Pancreas (tissue), 10 donors: ENCODE data around the gene MAG. TPM values are rescaled to one million over a fixed set of nuclear protein-coding genes. Genes with fewer than 3 reads are reported as not detected.

Source experiments
- ATAC-seq, 4 donors: fragments of 200-7000 bp; cut with Tn5 transposase; one replicate each; pipeline versions ENCODE4 v1.8.0 to v1.9.1; 2020; ENCODE audit warnings: mild to moderate bottlenecking in 4 of 4, moderate library complexity in 4 of 4
- DNase-seq, 6 donors: peaks; one replicate each; pipeline ENCODE4 v3.0.0-alpha.2; 2020
- FAIRE-seq: peaks from 2 replicates; lab custom pipeline; 2012; peaks lifted over from hg19 to GRCh38; lab: Jason Lieb, UNC
- H3K27ac ChIP-seq, 4 donors: fragments of 200-600 bp; sonication (generic); 1 replicate in 3 of 4; 2 replicates in 1 of 4; pipeline versions ENCODE4 v1.5.0 to v1.8.0; 2020
- H3K27me3 ChIP-seq, 4 donors: fragments of 200-600 bp; one replicate each; pipeline ENCODE4 v1.8.0; 2021
- H3K36me3 ChIP-seq, 3 donors: fragments of 200-600 bp; sonication (generic) in 1 of 3; one replicate each; pipeline versions ENCODE4 v1.5.0 to v1.8.0; 2020 to 2021
- H3K4me1 ChIP-seq, 3 donors: fragments of 200-600 bp; one replicate each; pipeline ENCODE4 v1.8.0; 2021
- H3K4me3 ChIP-seq, 4 donors: fragments of 200-600 bp; sonication (generic) in 2 of 4; one replicate each; pipeline versions ENCODE4 v1.5.0 to v1.8.0; 2020 to 2021
- H3K9me3 ChIP-seq, 4 donors: fragments of 200-600 bp; one replicate each; pipeline ENCODE4 v1.8.0; 2021
- CTCF ChIP-seq, 4 donors: fragments of 200-600 bp; sonication (generic) in 3 of 4; IDR thresholded peaks; one replicate each; pipeline versions ENCODE4 v1.5.0 to v1.8.0; 2021; ENCODE audit warnings: antibody characterized with exemption in 4 of 4
- WGBS, 2 donors: extraction: QIAGEN DNeasy Blood & Tissue Kit; methylation state at CpG; one replicate each; pipeline ENCODE4 v1.1.7; 2013; 5-methylcytosine and 5-hydroxymethylcytosine counted together
- intact Hi-C, 3 donors: fragments of 100-400 bp; cut with DNase I; formaldehyde crosslinking; loops; one replicate each; pipeline versions ENCODE4 v1.11.1 to v1.14.2; 2022
- polyA plus RNA-seq, 2 donors: library from polyadenylated mRNA; stranded (reverse); fragments of 200-250 nt; gene quantifications; one replicate each; pipeline ENCODE4 v1.2.3, GENCODE V29; 2013
- total RNA-seq, 6 donors: library from RNA; stranded (reverse); fragmentation: NEBNext Ultra II Directional in 4 of 6; extraction: Animal tissue kit (Norgen Biotek cat#: 25700) in 4 of 6; gene quantifications; one replicate each; pipeline versions ENCODE4 v1.2.1 to v1.2.4, GENCODE V29; 2021 to 2023
- donor health status: healthy with polysubstance abuse.
- donor health status: DM: no; HTN: no; CAD: no; lungs with moderate emphysema.
- donor health status: DM: no; HTN: no; CAD: no.
- donor health status: control.
- donor health status: control.
- donor health status: Bipolar disorder and iron deficiency.
- donor health status: DM: yes; HTN: yes; CAD: no.
- donor health status: DM: no; HTN: no; CAD: no.
- donor health status: DM: no; HTN: no; CAD: no.
- donor health status: DM: yes; HTN: yes; CAD: no.

Gene MAG
- total and polyA plus RNA-seq, 8 donors = 0.17 to 0.47 TPM; not detected in 6

DNA sequence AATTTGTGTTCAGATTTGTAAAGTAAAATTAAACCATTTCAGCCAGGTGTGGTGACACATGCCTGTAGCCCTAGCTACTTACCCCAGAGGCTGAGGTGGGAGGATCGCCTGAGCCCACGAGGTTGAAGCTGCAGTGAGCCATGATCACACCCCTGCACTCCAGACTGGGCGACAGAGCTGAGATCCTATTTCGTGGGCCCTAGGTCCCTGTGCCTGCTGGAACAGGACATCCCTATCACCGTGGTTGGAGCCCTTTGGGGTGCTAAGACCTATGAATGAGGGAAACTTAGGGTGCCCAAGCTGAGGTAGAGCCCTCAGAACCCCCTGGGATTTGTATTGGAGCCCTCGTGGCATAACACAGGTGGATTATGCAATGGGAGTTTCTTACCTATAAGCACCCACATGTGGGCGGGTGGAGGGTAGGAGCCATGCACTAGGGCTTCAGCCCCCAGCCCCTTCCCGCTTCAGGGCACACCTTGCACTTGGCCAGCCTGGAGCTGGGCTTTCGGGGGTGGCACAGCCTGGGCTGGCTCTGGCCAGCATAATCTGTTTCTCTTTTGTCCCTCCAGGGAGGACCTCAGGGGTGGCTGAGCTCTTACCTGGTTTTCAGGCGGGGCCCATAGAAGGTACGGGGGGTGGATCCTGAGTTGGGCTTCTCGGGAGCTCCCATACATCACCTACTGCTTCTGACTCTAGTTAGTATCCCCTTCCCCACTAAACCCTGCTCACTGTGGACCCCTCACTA is 30.4 kb upstream of the MAG start:
- Histone ChIP-seq H3K9me3 (no peaks in the 10 kb centered on the region), H3K27me3 (no peaks in the 10 kb centered on the region), H3K36me3 (peaks cover 0 to 10% (median 0%) of the 10 kb centered on the region in 3 donors), H3K4me3 (no peak overlapping the region), H3K4me1 (peaks cover 6 to 10% (median 8%) of the 10 kb centered on the region in 3 donors), H3K27ac (no peak overlapping the region)
- FAIRE-seq (no peak), DNase-seq (peak in 5 of 6 donors; percentile 12 to 43 (median 25)), ATAC-seq (no peak)
- TF ChIP-seq CTCF (IDR thresholded peaks at IDR 0.05) = no peak
- intact Hi-C loops = no loop called here
- 79 to 86% methylated on average over 12 of the region's 12 CpGs for WGBS, 2 donors

GRCh38 chr19:35262101-35262761 is 29.7 kb upstream of the MAG start:
- intact Hi-C loops = no loop called here
- H3K36me3 ChIP-seq = peaks cover 0 to 10% (median 0%) of the 10 kb centered on the region in 3 donors
- no peak for TF ChIP-seq CTCF (IDR thresholded peaks at IDR 0.05)
- FAIRE-seq = no peak
- WGBS, 2 donors = 82 to 84% methylated on average over 17 of the region's 17 CpGs
- no peak overlapping the region for H3K4me3 ChIP-seq
- peak in 5 of 6 donors; percentile 15 to 67 (median 38) for DNase-seq
- H3K4me1 ChIP-seq = peaks cover 6 to 12% (median 10%) of the 10 kb centered on the region in 3 donors
- H3K27me3 ChIP-seq = no peaks in the 10 kb centered on the region
- no peak overlapping the region for H3K27ac ChIP-seq
- H3K9me3 ChIP-seq = no peaks in the 10 kb centered on the region
- ATAC-seq = no peak

DNA sequence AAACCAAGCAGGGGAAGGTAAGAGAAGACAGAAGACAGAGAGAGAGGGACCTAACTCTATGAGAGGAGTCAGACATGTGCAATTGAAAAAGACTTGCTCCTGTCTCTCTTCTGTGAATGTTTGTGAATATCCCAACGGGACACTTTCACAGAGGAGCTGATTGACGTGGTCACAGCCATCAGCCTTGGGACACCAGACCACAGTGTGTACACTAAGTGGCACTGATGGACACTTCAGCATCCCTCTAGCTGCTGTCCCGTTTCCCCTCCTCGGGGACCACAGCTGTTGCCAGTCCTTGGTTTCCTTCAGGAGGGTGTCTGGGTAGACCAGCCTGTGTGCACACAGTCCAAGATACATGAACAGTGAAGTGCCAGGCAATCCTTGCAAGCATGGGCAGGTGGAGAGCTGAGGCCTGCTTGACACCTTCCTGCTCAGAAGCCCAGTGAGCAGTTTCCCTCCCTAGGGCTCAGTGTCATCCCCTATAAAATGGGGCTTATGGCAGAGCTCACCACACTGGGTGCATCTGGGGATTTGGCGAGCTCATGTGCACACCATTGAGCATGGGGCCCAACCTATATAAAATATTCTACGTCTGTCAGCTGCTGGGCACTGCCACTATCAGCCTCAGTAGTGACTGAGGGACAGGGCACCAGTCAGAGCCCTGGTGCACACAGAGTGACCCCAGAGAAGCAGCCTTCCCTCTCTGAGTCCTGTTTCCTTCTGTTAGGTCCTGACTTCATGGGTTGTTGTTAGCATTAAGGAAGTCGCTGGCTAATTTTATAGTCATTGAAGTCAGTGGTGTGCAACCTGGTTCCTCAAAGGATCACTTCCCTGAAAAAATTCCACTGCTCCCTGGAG is 27.5 kb upstream of the MAG start:
- Histone ChIP-seq H3K9me3 (no peaks in the 10 kb centered on the region), H3K4me1 (peaks cover 6 to 12% (median 10%) of the 10 kb centered on the region in 3 donors), H3K4me3 (no peak overlapping the region), H3K36me3 (peaks cover 0 to 10% (median 0%) of the 10 kb centered on the region in 3 donors), H3K27ac (peak overlapping the region in 1 of 4 donors; percentile 19), H3K27me3 (no peaks in the 10 kb centered on the region)
- FAIRE-seq (no peak), DNase-seq (peak in 5 of 6 donors; percentile 13 to 45 (median 17)), ATAC-seq (no peak)
- intact Hi-C loops = loop anchor here in 1 of 3 donors (5.0 kb wide), 1 partner anchor 112 kb away; the partner anchor contains the start of gene FXYD5
- WGBS, 2 donors = 80 to 85% methylated on average over 7 of the region's 7 CpGs
- no peak for TF ChIP-seq CTCF (IDR thresholded peaks at IDR 0.05)

GRCh38 chr19:35265126-35265899 is 26.6 kb upstream of the MAG start:
- TF ChIP-seq CTCF (IDR thresholded peaks at IDR 0.05) = no peak
- intact Hi-C loops = loop anchor here in 1 of 3 donors (5.0 kb wide), 1 partner anchor 113 kb away; the partner anchor contains the start of gene FXYD5
- FAIRE-seq = no peak
- 36 to 42% methylated on average over 6 of the region's 6 CpGs for WGBS, 2 donors
- Histone ChIP-seq H3K9me3 (no peaks in the 10 kb centered on the region), H3K27me3 (no peaks in the 10 kb centered on the region), H3K4me3 (no peak overlapping the region), H3K4me1 (peaks cover 12 to 16% (median 15%) of the 10 kb centered on the region in 3 donors), H3K27ac (peak overlapping the region in 3 of 4 donors; percentile 1 to 84 (median 17)), H3K36me3 (peaks cover 0 to 7% (median 0%) of the 10 kb centered on the region in 3 donors)
- peak; percentile 50 to 68 (median 58) for DNase-seq
- ATAC-seq = peak in 2 of 4 donors; percentile 4
